ENCODE measurements around the gene MNS1.

- TF ChIP-seq CTCF (IDR thresholded peaks at IDR 0.05) (no peak), ZFX (IDR thresholded peaks at IDR 0.05; ENCODE audit: borderline replicate concordance) (no peak)
Observed at GRCh38 chr15:56454836-56455235, 10.1 kb downstream of the MNS1 start.

Measured in 22Rv1 (cell line).